Measurements from ENCODE around the gene ANTXR1. TPM values are rescaled to one million over a fixed set of nuclear protein-coding genes. Genes with fewer than 3 reads are reported as not detected.

Gene ANTXR1
- total RNA-seq, 1 experiment from 2014 or later, result 8.1 TPM

- in situ Hi-C loops (cut with HindIII; ENCODE audit: low sequenced_read_pairs), result no loop called here
- no peak for DNase-seq (ENCODE audit: low spot score)
Observed at GRCh38 chr2:69087211-69087911, 74.4 kb downstream of the ANTXR1 start.

GRCh38 chr2:69087912-69088240, 74.9 kb downstream of the ANTXR1 start:
- no peak for DNase-seq (ENCODE audit: low spot score)
- in situ Hi-C loops (cut with HindIII; ENCODE audit: low sequenced_read_pairs), result no loop called here

- DNase-seq (ENCODE audit: low spot score), result no peak
- in situ Hi-C loops (cut with HindIII; ENCODE audit: low sequenced_read_pairs), result no loop called here
Observed at GRCh38 chr2:69088466-69088865, 75.5 kb downstream of the ANTXR1 start.

GRCh38 chr2:69089266-69089665, 76.3 kb downstream of the ANTXR1 start:
- DNase-seq (ENCODE audit: low spot score), result no peak
- in situ Hi-C loops (cut with HindIII; ENCODE audit: low sequenced_read_pairs), result no loop called here

- in situ Hi-C loops (cut with HindIII; ENCODE audit: low sequenced_read_pairs), result no loop called here
- DNase-seq (ENCODE audit: low spot score), result no peak
Observed at GRCh38 chr2:69089998-69090397, 77.0 kb downstream of the ANTXR1 start.

GRCh38 chr2:69090820-69091219, 77.8 kb downstream of the ANTXR1 start:
- in situ Hi-C loops (cut with HindIII; ENCODE audit: low sequenced_read_pairs), result no loop called here

GRCh38 chr2:69092857-69093256, 79.9 kb downstream of the ANTXR1 start:
- in situ Hi-C loops (cut with HindIII; ENCODE audit: low sequenced_read_pairs), result no loop called here
- no peak for DNase-seq (ENCODE audit: low spot score)

More at GRCh38 chr2:69090820-69091219, 77.8 kb downstream of the ANTXR1 start:
- DNase-seq (ENCODE audit: low spot score), result no peak

- in situ Hi-C loops (cut with HindIII; ENCODE audit: low sequenced_read_pairs), result no loop called here
Observed at GRCh38 chr2:69095305-69095704, 82.3 kb downstream of the ANTXR1 start.

GRCh38 chr2:69096326-69097095, 83.5 kb downstream of the ANTXR1 start:
- DNase-seq (ENCODE audit: low spot score), result no peak
- in situ Hi-C loops (cut with HindIII; ENCODE audit: low sequenced_read_pairs), result no loop called here

More at GRCh38 chr2:69095305-69095704, 82.3 kb downstream of the ANTXR1 start:
- no peak for DNase-seq (ENCODE audit: low spot score)

GRCh38 chr2:69097148-69097610, 84.2 kb downstream of the ANTXR1 start:
- DNase-seq (ENCODE audit: low spot score), result no peak
- in situ Hi-C loops (cut with HindIII; ENCODE audit: low sequenced_read_pairs), result no loop called here

GRCh38 chr2:69097891-69098655, 85.1 kb downstream of the ANTXR1 start:
- in situ Hi-C loops (cut with HindIII; ENCODE audit: low sequenced_read_pairs), result no loop called here
- DNase-seq (ENCODE audit: low spot score), result no peak

- in situ Hi-C loops (cut with HindIII; ENCODE audit: low sequenced_read_pairs), result no loop called here
- DNase-seq (ENCODE audit: low spot score), result no peak
Observed at GRCh38 chr2:69099541-69099940, 86.6 kb downstream of the ANTXR1 start.

- in situ Hi-C loops (cut with HindIII; ENCODE audit: low sequenced_read_pairs), result no loop called here
- no peak for DNase-seq (ENCODE audit: low spot score)
Observed at GRCh38 chr2:69100220-69100723, 87.3 kb downstream of the ANTXR1 start.

- no peak for DNase-seq (ENCODE audit: low spot score)
- in situ Hi-C loops (cut with HindIII; ENCODE audit: low sequenced_read_pairs), result no loop called here
Observed at GRCh38 chr2:69102041-69102593, 89.1 kb downstream of the ANTXR1 start.

- in situ Hi-C loops (cut with HindIII; ENCODE audit: low sequenced_read_pairs), result no loop called here
Observed at GRCh38 chr2:69103419-69103818, 90.4 kb downstream of the ANTXR1 start.

GRCh38 chr2:69104261-69104660, 91.3 kb downstream of the ANTXR1 start:
- no peak for DNase-seq (ENCODE audit: low spot score)
- in situ Hi-C loops (cut with HindIII; ENCODE audit: low sequenced_read_pairs), result no loop called here

More at GRCh38 chr2:69103419-69103818, 90.4 kb downstream of the ANTXR1 start:
- no peak for DNase-seq (ENCODE audit: low spot score)

GRCh38 chr2:69109255-69109654, 96.3 kb downstream of the ANTXR1 start:
- in situ Hi-C loops (cut with HindIII; ENCODE audit: low sequenced_read_pairs), result no loop called here
- no peak for DNase-seq (ENCODE audit: low spot score)

GRCh38 chr2:69111076-69111475, 98.1 kb downstream of the ANTXR1 start:
- in situ Hi-C loops (cut with HindIII; ENCODE audit: low sequenced_read_pairs), result no loop called here
- no peak for DNase-seq (ENCODE audit: low spot score)

- in situ Hi-C loops (cut with HindIII; ENCODE audit: low sequenced_read_pairs), result no loop called here
Observed at GRCh38 chr2:69113627-69114026, 100.6 kb downstream of the ANTXR1 start.

More at GRCh38 chr2:69113627-69114026, 100.6 kb downstream of the ANTXR1 start:
- no peak for DNase-seq (ENCODE audit: low spot score)
